Jurkat, Clone E6-1 (cell line): ENCODE measurements around the gene PLCH1. TPM values are rescaled to one million over a fixed set of nuclear protein-coding genes. Genes with fewer than 3 reads are reported as not detected.
A peak's percentile ranks its signal among the peaks of the same experiment; 100 is the strongest.

Experiments used
- DNase-seq: peaks from one replicate; pipeline ENCODE4 v3.0.0-alpha.2; 2011; ENCODE audit warnings: low read depth, low spot score
- H3K4me3 ChIP-seq: 2 replicates; pipeline ENCODE4 v1.5.1; 2011; ENCODE audit warnings: mild to moderate bottlenecking, low read length, control low read depth, moderate library complexity
- polyA plus RNA-seq: library from polyadenylated mRNA; unstranded; fragments of >200 nt; gene quantifications from one replicate; pipeline ENCODE4 v1.2.1, GENCODE V29; 2012; ENCODE audit warnings: missing spikeins; ENCODE audit not compliant: insufficient read length, insufficient read depth

Gene PLCH1, protein sequence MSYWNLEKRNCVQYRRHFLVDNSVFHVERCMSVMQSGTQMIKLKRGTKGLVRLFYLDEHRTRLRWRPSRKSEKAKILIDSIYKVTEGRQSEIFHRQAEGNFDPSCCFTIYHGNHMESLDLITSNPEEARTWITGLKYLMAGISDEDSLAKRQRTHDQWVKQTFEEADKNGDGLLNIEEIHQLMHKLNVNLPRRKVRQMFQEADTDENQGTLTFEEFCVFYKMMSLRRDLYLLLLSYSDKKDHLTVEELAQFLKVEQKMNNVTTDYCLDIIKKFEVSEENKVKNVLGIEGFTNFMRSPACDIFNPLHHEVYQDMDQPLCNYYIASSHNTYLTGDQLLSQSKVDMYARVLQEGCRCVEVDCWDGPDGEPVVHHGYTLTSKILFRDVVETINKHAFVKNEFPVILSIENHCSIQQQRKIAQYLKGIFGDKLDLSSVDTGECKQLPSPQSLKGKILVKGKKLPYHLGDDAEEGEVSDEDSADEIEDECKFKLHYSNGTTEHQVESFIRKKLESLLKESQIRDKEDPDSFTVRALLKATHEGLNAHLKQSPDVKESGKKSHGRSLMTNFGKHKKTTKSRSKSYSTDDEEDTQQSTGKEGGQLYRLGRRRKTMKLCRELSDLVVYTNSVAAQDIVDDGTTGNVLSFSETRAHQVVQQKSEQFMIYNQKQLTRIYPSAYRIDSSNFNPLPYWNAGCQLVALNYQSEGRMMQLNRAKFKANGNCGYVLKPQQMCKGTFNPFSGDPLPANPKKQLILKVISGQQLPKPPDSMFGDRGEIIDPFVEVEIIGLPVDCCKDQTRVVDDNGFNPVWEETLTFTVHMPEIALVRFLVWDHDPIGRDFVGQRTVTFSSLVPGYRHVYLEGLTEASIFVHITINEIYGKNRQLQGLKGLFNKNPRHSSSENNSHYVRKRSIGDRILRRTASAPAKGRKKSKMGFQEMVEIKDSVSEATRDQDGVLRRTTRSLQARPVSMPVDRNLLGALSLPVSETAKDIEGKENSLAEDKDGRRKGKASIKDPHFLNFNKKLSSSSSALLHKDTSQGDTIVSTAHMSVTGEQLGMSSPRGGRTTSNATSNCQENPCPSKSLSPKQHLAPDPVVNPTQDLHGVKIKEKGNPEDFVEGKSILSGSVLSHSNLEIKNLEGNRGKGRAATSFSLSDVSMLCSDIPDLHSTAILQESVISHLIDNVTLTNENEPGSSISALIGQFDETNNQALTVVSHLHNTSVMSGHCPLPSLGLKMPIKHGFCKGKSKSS (N-terminal part only)
- 1.6 TPM for polyA plus RNA-seq

DNA sequence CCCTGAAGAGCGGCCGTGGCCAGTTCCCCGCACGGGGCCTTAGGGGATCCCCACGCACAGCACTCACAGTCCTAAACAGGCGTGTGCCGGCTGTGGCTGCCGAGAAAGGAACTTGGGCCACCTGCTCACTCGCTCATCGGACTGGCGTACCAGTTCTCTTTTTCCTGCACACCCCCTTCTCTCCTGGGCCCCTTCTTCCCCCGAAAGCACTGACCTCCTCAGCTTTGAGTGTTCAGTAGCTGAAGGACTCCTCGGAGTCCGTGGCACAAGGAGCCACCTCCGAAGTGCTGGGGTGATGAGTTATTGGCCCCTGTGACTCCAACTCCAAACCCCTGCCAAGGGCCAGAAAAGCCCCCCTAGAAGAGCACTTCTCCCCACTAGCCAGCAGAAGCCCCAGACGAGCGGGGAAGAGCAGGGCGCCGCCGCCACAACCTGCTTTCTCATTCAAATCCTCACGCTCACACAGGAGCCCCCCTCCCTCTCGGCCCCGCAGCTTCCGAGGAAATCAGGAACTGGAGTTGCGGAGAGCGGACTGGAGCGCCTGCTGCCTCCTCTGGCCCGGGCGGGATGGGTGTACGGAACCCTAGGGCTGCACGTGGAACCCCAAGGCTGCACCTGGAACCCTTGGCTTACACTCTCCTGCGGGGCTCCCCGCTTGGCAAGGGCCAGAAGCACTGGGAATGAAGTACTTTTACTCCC, at the start of gene PLCH1:
TSS of gene PLCH1 (minus strand) at position 446 of the 699 bp plus-strand sequence. CDS start 40,847 bp downstream, outside the sequence.
- DNase-seq = peak; percentile 44
- peak within 1 kb of the TSS; percentile 70 for H3K4me3 ChIP-seq

DNA sequence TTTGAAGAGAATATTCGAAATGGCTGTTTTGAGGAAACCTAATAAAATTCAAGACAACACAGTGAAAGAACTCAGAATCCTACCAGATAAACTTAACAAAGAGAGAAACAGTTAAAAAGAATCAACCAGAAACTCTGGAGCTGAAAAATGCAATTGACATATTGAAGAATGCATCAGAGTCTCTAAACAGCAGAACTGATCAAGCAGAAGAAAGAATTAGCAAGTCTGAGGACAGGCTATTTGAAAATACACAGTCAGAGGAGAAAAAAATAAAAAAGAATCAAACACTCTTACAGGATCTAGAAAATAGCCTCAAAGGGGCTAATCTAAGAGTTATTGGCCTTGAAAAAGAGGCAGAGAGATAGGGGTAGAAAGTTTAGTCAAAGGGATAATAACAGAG, 47.7 kb upstream of the PLCH1 start:
- H3K4me3 ChIP-seq = no peak overlapping the region
- DNase-seq = no peak

DNA sequence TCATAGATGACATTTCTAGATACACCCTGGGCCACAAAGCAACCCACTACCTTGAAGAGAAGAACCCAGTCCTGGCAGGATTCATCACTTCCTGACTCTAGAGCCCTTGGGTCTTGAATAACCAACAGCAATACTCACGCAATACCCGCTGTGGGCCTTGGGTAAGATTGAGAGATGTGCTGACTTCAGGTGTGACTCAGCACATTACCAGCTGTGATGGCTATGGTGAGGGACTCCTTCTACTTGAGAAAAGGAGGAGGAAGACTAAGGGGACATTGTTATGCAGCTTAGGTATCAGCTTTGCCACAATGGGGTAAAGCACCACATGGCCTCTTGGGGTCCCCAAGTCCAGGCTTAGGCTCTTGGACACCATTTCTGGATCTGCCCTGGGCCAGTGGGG, 46.3 kb upstream of the PLCH1 start:
- H3K4me3 ChIP-seq = no peak overlapping the region
- no peak for DNase-seq

DNA sequence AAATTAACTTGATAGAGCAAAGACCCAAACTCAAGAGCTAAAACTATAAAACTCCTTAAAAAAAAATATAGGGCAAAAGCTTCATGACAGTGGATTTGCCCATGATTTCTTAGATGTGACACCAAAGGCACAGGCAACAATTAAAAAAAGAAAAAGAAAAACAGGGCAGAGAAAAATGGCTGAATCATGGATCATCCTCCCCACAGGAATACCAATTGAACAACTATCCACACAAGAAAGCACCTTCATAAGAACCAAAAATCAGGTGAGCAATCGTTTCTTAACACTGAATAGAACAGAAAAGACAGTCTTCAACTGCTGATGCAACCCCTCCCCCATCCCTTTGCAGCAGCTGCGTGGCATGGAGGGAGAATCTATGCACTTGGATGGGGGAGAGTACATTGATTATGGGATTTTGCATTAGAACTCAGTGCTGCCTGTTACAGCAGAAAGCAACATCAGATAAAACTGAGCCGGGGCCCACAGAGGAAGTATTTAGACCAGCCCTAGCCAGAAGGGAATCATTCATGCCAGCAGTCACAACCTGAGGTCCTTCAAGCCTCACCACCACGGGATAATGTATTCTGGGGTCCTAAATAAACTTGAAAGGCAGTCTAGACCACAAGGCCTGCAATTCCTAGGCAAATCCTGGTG, 45.5 kb upstream of the PLCH1 start:
- H3K4me3 ChIP-seq = no peak overlapping the region
- DNase-seq = no peak

DNA sequence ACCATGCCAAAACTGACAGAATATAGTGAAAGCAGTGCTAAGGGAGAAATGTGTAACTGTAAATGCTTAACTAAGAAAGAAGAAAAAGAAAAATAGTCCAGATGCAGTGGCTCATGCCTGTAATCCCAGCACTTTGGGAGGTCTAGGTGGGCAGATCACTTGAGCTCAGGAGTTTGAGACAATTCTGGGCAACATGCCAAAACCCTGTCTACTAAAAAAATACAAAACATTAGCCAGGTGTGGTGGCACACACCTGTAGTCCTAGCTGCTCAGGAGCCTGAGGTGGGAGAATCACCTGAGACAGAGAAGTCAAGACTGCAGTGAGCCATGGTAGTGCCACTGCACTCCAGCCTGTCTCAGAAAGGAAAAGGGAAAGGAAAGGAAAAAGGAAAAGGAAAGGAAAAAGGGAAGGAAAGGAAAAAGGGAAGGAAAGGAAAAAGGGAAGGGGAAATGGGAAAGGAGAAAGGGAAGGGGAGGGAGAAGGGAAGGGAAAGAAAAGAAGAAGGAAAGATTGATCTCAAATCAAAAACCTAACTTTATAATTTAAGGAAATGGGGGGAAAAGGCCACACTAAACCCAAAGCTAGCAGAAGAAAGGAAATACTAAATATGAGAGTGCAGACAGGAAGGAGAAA, 40.9 kb upstream of the PLCH1 start:
- no peak overlapping the region for H3K4me3 ChIP-seq
- DNase-seq = no peak

DNA sequence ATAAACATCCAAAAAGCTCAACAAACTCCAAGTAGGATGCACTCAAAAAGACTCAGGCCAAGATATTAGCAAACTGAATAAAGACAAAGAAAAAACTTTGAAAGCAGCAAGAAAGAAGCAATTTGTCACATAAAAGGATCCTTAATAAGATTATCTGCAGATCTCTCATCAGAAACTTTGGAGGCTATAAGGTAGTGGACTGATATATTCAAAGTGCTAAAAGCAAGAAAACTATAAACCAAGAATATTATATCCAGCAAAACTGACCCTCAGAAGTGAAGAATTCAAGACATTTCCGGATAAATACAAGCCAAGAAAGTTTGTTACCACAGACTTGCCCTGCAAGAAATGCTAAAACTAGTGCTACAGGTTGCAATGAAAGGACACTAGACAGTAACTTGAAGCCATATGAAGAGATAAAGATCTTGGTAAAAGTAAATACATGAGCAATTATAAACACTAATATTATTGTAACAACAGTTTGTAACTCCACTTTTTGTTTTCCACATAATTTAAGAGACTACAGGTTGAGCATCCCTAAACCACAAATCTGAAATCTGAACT, 37.6 kb upstream of the PLCH1 start:
- H3K4me3 ChIP-seq = no peak overlapping the region
- DNase-seq = no peak

DNA sequence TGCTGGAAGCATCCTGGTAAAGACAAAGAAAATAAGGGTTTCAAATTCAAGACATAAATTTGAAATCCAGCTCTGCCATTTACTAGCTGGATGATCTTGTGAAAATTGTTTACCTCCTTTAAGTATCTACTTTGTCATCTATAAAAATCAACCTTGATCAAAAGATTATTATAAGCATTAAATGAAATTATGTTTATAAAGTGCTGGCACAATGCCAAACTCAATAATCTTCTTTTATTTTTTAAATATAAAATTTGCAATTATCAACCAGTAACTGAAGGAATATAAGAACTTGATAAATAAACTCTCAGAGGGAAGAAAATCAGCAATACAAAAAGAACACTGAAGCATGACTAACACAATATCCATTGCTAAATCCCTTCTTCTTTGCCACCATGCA, 35.4 kb upstream of the PLCH1 start:
- DNase-seq = no peak
- no peak overlapping the region for H3K4me3 ChIP-seq

DNA sequence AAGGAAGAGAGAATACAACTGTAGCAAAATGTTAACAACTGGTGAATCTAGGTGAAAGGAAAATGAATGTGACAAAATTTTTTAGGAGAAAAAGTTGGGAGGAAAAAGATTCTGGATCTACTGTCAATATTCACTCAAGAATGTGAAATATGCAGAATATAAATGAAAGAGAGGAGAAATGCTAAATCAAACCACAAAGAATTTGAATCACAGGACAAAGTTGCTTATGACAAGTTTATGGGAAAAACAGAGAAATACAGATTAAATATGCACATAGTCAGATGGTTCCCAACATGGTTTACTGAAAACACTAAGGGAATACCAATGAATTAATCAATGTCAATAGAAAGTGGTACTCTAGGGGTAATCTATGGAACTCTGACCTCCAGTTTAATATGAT, 33.6 kb upstream of the PLCH1 start:
- DNase-seq = no peak
- H3K4me3 ChIP-seq = no peak overlapping the region

DNA sequence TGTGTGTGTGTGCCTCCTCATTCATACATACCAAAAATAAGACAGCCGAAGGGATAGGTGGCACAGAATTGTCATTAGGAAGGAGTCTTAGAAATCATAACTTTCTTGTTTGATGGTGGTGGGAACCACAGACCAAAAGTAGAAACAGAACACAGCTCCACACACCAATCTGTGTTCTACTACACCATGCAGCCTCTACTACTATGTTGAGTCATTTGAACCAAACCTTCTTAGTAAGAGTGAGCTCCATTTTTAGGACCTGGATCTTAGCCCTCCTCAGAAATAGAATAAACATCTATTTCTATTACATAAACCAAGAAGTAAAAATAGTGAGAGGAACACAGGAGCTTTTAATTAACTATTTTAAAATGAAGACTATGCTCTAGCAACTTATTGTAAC, 27.9 kb upstream of the PLCH1 start:
- no peak for DNase-seq
- H3K4me3 ChIP-seq = no peak overlapping the region

DNA sequence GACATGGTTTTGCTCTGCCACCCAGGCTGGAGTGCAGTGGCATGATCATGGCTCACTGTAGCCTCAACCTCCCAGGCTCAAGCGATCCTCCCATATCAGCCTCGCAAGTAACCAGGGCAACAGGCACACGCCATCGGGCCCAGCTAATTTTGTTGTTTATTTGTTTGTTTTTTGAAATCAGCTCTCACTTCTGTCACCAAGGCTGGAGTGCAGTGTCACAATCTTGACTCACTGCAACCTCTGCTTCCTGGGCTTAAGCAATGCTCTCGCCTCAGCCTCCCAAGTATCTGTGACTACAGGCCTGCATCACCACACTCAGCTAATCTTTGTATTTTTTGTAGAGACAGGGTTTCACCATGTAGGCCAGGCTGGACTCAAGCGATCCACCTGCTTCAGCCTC, 26.3 kb upstream of the PLCH1 start:
- no peak overlapping the region for H3K4me3 ChIP-seq

DNA sequence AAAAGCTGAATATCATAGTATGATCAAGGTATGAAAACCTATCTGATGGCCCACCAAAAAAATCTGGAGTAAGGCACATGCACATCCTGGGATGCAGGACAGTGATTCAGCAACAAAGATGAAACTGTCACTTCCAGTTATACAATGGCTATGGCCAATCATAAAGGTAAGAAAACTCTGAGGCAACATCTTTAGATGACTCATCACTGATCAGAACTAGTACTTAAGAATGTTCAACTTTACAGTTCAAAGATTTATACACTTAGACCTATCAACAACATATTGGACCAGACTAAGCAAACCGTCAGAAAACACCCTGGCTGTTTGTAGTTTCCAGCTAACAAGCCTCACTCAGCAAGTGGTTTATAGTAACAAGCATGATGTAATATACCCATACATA, 21.3 kb upstream of the PLCH1 start:
- no peak for DNase-seq
- no peak overlapping the region for H3K4me3 ChIP-seq

More for the DNA sequence above, 26.3 kb upstream of the PLCH1 start:
- no peak for DNase-seq

DNA sequence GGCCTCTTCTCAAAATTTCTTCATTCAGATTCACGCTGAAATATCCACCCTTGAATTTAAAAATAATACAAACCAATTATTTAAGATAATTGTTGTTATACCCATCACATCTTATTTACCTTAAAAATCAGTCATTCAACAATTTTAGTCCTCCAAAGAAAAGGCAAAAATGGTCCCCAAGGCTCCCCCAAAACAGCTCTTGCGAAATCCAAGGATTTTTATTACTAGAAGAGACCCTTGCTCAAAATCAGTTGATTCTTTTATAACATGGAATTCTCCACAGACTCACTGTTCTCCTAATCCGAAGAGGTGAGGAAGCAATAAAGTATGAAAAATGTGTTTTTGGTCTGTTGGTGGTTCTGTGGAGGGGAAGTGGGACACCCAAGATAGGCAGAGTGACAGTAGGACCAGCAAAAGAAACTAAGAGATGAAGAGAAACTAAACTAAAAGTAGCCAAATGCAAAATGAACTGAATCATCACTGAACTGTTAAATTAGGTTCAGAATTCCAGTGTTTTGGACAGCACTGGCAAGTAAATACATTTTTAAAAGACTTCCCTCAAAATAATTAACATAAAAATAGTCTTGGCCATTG, 19.1 kb upstream of the PLCH1 start:
- H3K4me3 ChIP-seq = no peak overlapping the region
- no peak for DNase-seq

DNA sequence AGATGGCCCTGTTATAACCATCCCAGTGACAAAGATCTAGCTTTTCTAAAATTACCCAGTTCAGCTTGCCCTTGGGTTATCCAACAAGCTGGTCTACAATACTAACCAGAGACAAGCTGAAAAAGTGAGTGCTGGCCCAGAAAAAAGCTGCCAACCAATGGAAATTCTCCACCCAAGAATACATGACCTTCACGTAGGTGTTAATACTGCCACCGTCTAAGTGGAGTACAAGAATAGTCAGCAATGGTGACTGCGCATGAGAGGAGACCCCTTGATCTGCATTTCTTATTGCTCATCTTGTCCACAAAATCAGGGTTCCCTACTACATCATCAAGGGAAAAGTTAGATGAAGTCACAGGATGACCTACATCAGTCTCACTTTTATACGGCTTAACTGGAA, 15.8 kb upstream of the PLCH1 start:
- no peak for DNase-seq
- no peak overlapping the region for H3K4me3 ChIP-seq

DNA sequence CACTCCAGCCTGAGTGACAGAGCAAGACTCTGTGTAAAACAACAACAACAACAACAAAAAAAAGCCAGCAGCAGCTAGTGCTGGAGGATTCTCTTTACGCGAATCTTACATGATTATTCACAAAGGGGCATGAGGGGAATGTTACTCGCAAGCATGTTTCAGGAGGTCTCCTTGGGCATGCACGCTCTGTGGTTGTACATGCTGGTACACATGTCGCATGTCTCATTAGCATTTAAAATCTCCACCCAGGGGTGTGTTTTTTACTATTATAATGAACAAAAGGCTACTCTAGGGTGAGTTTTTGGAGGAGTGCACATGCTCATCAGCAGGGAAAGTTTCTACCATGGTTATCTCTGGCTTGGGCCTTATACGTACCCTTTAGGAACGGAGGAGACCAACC, 12.7 kb upstream of the PLCH1 start:
- no peak for DNase-seq
- H3K4me3 ChIP-seq = no peak overlapping the region

DNA sequence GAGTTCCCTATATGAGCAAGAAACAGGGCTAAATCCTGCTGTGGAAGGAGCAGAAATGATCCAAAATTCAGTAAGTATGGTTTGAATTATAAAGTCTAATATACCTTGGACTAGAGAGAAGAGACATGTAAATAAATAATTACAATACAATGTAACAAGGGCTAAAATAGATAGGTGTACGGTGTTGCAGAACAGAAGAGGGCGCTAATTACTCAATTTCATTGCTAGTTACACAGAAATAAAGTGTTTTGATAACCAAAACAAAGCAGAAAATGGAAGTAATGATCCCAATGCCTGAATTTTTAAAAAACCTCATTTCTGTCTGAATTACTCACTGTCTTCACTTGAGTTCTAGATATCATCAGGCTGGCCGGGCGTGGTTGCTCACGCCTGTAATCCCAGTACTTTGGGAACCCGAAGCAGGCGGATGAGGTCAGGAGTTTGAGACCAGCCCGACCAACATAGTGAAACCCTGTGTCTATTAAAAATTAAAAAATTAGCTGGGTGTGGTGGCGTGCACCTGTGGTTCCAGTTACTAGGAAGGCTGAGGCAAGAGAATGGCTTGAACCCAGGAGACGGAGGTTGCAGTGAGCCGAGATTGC, 8.3 kb upstream of the PLCH1 start:
- no peak overlapping the region for H3K4me3 ChIP-seq
- peak; percentile 27 for DNase-seq

DNA sequence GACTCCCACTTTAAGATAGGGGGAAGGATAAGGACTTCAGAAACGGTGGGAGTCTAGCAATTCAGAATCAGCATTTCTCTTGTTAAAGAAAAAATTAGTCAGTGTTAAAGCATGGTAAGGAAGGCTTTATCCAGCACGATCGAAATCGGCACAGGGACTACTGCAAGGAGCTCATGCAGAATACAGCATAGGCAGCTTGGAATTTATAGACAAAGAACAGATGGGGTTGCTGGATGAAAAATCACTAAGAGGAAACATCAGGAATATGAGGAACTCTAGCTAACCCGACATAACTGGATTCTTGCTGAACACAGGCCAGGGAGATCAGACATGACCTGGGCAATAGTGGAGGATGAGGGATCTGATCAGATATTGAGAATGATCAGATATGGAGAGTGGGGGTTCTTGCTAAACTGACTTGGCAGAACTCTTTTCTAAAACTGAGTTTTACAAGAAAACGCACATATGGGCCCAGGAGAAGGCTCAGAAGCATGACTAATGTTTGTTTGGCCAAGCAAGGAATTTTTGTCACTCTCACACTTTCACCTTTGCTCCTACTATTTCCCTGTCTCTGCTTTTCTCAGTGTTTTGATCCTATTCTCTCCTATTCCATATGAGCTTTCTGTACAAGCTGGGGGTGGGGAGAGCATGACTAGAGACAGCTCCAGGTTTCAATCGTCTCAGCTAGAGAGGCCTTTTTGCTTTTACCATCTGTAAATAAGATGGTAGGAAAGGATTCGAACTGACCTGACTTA, 3.9 kb upstream of the PLCH1 start:
- no peak for DNase-seq
- H3K4me3 ChIP-seq = no peak overlapping the region
